Subcutaneous adipose tissue (tissue), 4 donors: ENCODE data around the gene VSX2. TPM values are rescaled to one million over a fixed set of nuclear protein-coding genes. Genes with fewer than 3 reads are reported as not detected.

Experiments used
- total RNA-seq, 4 donors: library from RNA; depleted of rRNA; stranded (reverse); fragments of >200 nt; gene quantifications; one replicate each; pipeline ENCODE4 v1.1.0, GENCODE V29; 2016
- TF ChIP-seq, protein P1 (sequence below): fragments of 450-650 bp; IDR thresholded peaks from one replicate; pipeline ENCODE4 v1.5.1; 2016; ENCODE audit warnings: low read depth, mild to moderate bottlenecking, control low read depth, antibody characterized with exemption, moderate library complexity

The VSX2 gene
- total RNA-seq, 4 donors from 2014 or later = not detected

DNA sequence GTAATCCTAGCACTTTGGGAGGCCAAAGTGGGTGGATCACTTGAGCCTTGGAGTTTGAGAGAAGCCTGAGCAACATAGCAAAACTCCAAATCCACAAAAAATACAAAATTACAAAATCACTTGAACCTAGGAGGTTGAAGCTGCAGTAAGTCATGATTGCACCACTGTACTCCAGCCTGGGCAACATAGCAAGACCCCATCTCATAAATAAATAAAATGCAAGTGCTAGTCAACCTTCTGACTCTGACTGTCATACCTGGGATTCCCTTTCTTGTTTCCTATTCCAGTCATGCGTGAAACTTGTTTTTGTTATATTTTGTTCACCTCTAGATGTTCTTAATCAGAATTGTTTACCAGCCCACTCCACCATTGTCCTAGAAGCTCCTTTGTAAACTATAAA lies 32.1 kb downstream of the VSX2 start:
- TF ChIP-seq, protein P1, sequence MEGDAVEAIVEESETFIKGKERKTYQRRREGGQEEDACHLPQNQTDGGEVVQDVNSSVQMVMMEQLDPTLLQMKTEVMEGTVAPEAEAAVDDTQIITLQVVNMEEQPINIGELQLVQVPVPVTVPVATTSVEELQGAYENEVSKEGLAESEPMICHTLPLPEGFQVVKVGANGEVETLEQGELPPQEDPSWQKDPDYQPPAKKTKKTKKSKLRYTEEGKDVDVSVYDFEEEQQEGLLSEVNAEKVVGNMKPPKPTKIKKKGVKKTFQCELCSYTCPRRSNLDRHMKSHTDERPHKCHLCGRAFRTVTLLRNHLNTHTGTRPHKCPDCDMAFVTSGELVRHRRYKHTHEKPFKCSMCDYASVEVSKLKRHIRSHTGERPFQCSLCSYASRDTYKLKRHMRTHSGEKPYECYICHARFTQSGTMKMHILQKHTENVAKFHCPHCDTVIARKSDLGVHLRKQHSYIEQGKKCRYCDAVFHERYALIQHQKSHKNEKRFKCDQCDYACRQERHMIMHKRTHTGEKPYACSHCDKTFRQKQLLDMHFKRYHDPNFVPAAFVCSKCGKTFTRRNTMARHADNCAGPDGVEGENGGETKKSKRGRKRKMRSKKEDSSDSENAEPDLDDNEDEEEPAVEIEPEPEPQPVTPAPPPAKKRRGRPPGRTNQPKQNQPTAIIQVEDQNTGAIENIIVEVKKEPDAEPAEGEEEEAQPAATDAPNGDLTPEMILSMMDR = no peak

DNA sequence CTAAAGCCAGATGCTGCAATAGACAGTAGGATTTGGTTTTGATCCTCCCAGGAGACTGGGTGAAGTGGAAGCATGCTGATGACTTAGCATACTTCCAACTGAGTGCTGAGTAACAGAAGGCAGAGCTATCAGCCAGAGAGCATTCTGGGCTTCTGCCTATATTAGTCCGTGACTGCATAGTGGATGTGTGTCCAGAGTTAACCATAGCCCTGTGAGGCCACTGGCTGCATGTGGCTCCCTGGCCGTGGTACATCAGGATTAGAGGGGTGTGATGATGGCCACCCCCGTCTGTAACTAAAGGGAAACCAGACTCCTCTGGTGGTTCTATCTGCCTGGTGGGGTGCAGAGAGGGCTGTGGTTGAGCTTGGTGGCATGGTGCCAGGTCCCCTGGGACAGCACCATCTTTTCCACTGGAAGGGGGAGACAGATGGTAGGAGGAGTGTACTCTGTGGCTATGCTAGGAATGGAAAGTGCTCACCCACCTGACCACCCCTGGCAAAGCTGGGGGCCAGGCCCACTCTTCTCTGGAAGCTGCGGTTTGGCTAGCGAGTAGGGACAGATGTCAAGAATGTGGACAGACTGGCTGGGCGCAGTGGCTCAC lies 36.1 kb downstream of the VSX2 start:
- TF ChIP-seq, protein P1 = no peak

DNA sequence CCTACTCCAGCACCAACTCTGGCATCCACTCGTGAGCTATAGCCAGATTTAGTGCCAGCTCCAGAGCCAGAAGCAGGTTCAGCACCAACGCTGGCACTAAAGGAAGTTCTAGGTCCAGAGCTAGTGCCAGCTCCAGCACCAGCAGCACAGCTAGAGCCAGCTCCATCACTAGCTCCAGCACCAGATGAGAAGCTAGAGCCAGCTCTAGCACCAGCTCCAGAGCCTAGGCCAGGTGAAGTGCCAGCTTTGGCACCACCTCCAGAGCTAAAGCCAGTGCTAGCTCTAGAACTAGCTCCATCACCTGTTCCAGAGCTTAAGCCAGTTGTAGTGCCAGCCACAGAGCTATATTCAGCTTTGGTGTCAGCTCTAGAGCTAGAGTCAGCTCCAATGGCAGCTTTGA lies 38.8 kb downstream of the VSX2 start:
- TF ChIP-seq, protein P1 = no peak

DNA sequence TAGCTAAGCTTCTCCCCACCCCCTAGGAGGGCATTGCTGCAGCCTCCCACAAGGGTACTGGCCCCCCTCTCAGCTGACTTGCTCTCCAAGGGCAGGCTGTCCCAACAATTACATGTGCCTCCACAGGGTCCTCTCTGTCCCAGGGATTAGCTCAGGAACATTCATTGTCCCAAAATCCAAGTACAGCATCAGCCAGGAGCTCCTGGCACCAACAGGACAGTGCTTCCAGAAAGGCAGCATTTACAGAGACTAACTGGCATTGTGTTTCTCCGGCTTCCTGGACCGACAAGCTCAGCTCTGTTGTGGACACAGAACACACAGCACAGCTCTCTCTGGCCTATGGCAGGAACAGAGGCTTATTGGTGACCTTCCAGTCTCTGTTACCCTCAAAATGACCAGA lies 41.8 kb downstream of the VSX2 start:
- TF ChIP-seq, protein P1 = no peak

DNA sequence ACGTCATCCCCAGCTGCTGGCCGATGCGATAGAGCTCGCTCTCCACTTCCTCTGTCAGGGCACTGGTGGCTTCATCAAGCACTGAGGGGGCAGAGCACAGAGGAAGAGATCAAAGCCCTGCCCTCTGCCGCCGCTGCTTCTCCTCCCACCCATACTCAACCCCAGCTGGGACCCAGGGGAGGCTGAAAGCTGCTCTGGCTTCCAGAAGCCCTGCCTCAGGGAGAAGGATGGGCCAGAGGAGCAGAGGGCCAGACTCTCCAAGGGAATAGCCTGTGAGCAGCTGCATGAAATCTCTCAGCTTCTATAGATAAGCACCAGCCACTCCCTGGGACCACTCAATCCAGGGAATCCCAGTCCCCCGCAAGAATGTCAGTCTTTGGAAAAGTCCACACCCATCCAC lies 47.5 kb downstream of the VSX2 start:
- TF ChIP-seq, protein P1 = no peak

DNA sequence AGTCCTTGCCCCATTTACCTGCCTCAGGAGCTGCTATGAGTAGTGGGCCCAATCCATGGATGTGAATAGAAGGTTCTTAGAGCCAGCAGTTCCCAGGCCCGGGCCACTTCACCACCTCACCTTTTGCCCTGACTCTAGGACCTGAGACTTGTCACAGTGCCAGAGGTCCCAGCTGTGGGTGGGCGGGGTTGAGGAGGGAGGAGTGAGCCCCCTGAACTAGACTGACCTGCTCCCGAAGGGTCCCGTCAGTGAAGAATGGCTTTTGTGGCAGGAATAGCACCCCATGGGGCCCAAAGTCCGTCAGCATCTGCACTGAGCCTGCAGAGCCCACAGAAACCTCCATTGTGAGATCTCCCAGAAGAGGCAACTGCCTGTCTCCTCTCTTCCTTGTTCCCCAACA lies 50.6 kb downstream of the VSX2 start:
- TF ChIP-seq, protein P1 = no peak

DNA sequence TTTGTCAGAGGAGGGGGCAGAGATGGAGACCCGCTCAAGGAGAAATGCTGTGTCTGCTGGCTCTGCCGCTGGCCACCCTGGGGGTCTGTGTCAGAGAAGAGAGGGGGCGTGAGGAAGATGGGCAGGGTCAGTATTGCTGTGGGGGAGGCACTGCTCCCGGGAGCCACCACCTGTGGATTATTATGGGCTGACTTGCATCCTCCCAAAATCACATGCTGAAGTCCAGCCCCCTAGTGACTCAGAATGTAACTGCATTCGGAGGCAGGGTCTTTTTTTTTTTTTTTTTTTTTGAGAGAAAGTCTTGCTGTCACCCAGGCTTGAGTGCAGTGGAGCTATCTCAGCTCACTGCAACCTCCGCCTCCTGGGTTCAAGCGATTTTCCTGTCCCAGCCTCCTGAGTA lies 51.2 kb downstream of the VSX2 start:
- TF ChIP-seq, protein P1 = no peak
